ENCODE measurements around the gene UQCR10.

Gene UQCR10

GRCh38 chr22:29767171-29768051, at the start of gene UQCR10:
Gene UQCR10, plus strand, starts transcription at chr22:29767369. Its CDS starts 30 bp downstream, at chr22:29767399.
- peak; percentile 74 to 81 for DNase-seq (ENCODE audit: low read depth in 2 of 2)

GRCh38 chr22:29717789-29718188, 49.4 kb upstream of the UQCR10 start:
- no peak for DNase-seq (ENCODE audit: low read depth in 2 of 2)

DNA sequence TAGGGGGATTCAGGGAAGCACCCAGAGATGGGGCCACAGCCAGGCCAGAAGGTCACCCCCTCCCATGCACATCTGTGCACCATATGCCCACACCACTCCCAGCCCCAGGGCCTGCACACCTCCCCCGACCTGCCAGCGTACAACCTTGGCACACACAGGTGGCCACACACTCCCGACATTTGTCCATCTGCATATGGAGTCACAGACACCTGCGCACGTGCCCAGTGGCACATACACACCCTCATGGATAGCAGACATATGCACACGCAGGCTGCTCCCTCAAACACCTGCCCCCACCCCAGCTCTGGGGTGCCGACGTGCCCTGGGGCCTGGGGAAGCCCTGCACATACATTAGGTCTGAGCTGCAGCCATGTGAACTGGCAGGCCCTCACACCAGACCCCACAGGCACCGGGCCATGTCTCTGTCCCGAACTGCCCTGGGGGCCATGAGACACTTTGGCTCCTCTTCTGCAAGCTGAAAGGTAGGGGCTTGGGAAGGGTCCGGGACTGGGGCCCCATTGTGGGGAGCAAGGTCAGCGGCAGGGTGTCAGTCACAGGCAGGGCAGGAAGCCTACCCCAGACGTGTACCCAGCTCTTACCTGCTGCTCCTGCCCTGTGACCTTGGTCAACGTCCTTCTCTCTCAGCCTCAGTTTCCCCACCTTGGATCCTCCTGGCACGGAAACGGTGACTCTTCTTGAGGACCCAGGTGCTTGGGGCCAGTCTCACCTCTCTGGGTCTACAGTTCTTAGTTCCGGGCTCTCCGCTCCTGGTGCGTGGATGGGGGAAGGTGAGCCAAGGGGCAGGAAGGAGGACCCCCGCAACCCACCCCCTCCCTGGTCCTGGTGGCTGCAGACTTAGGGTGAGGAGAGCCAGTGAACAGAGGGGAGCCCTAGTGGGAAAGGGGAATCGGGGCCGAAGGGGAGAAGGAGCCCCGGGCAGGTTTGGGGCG, 47.9 kb upstream of the UQCR10 start:
- DNase-seq (ENCODE audit: low read depth in 2 of 2): no peak

DNA sequence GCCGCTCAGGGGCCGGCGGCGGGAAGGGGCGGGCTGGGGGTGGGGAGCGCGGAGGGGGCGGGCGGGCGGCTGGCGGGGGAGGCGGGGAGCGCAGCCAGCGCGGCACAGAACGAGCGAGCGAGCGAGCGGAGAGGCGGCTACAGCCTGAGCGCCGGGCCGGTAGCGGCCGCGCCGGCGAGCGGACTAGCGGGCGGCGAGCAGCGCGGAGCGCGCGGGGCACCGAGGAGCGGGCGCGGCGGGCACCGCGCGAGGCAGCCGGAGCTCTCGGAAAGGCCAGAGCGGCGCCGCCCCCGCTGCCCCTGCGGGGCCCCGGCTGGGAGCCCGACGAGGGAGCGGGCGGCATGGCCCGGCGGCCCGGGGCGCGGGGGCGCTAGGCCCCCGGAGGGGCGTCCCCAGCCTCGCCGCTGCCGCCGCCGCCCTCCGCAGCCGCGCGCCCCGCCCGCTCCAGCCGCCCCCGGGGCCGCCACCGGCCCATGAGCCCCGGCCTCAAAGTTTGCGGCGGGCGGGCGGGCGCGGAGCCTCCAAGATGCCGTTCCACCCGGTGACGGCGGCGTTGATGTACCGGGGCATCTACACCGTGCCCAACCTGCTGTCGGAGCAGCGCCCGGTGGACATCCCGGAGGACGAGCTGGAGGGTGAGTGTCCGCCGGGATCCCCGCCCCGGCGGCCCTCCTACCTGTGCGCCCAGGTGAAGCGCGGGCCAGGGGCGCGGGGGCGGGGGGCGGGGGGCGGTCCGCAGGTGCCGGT, 47.1 kb upstream of the UQCR10 start, which contains the start of gene CABP7:
Gene CABP7 (plus strand): TSS at position 105 of the 747 bp plus-strand sequence. CDS start 422 bp downstream, at position 527.
- no peak for DNase-seq (ENCODE audit: low read depth in 2 of 2)

DNA sequence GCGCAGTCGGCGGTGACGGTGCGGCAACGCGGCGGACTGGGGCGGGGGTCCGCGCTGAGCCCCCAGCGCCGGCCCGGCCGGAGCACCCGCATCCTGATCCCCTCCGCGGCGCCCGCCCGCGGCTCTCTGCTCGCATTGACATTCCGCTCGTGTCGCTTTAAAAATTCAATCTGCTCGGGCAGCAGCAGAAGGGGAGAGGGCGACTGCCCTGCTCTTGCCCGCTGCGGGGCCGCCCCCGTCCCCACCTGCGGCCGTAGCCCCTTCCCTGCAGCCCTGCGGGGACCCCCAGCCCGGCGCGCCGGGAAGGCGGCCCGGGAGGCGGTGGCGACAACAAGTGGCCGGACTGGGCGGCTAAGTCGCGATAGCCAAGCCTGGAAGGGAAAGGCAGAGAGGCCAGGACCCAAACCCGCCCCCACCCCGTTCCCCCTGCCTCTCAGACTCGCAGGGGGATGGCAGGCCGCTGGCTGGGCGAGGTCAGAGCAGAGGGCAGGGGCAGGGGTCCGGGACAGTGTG, 46.3 kb upstream of the UQCR10 start:
- no peak for DNase-seq (ENCODE audit: low read depth in 2 of 2)

- DNase-seq (ENCODE audit: low read depth in 2 of 2): no peak
Observed at GRCh38 chr22:29722151-29722550, 45.0 kb upstream of the UQCR10 start.

DNA sequence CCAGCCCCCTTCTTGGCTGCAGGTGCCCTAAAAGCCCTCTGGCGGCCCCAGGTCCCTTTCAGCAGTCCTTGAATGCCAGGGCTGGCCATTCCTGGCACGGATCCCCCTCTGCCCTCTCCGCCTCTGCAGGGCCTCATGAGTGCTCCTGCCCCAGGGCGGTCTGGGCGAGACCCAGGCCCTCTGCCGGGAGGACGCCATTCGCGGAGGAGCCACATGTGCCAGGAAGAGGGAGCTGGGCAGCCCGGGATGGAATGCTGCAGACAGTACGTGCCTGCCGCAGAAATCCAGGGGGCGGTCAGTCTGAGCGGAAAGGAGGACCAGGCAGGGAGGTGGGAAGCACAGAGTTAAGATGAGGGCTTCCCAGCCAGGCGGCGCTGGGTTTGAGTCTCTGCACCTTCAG, 44.6 kb upstream of the UQCR10 start:
- DNase-seq (ENCODE audit: low read depth in 2 of 2): no peak

- no peak for DNase-seq (ENCODE audit: low read depth in 2 of 2)
Observed at GRCh38 chr22:29723766-29724165, 43.4 kb upstream of the UQCR10 start.

- no peak for DNase-seq (ENCODE audit: low read depth in 2 of 2)
Observed at GRCh38 chr22:29724843-29725242, 42.3 kb upstream of the UQCR10 start.

DNA sequence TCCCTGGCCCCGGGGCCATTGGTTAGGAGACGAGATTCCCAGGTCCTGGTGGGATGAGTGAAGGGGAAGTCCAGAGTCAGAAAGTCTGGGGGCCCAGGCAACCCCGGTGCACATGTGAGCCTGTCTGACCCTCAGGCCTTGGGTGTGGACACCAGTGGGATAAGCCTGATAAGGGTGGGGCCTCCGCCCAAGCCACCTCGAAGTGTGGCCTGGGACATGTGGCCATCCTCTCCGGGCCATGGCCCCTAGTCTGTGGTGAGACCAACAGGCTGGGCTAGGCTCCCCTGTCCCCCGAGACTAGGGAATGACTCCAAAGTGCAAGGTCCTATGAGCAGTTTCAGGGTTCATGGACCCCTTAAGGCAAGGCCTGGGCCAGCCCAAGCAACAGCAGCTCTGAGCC, 41.1 kb upstream of the UQCR10 start:
- DNase-seq (ENCODE audit: low read depth in 2 of 2): no peak

DNA sequence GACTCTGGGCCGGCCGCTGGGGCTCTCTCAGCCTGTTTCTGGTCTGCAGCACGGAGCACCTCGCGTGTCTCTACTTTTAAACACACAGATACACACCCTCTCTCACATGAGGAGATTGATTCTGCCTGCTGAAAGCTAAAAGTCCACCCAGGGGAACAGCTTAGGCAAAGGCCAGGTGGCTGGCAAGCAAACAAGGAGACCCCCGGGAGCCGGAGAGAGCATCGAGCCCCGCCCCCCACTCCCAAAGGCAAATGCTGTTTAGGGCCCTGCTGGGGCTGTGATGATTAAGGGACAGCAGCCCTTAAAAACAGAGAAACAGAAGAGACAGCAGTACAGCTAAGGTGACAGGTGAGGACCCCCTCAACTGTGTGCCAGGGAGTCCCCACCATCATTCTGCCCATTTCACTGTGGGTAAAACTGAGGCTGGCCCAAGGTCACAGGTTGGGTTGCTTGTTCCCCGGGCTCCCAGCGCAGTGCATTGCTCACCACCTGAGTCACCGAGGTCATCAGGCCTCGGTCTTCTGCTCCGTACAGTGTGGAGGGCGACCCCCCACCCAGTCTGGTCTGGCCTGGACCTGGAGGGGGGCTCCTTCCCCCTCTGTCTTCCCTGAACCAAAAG, 40.5 kb upstream of the UQCR10 start:
- DNase-seq (ENCODE audit: low read depth in 2 of 2): no peak

DNA sequence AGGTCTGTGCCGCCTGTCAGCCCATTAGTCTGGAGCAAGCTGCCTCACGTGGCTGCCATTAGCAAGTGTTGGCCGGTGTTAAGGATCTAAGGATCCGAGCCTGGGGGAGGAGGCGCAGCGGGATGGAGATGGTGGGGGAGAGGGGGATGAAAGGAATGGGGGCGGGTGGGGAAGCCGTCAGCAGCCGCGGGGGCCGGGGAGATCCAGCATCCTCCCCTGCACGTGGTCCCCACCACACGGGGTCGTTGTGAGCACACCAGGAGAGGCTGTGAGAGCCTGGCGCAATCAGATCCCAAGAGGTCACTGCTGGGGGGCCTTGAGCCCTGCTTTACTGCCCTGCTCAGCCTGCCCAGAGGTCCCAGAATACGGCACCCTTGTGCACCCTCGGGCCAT, 40.0 kb upstream of the UQCR10 start:
- DNase-seq (ENCODE audit: low read depth in 2 of 2): no peak

GRCh38 chr22:29729161-29729560, 38.0 kb upstream of the UQCR10 start:
- no peak for DNase-seq (ENCODE audit: low read depth in 2 of 2)

DNA sequence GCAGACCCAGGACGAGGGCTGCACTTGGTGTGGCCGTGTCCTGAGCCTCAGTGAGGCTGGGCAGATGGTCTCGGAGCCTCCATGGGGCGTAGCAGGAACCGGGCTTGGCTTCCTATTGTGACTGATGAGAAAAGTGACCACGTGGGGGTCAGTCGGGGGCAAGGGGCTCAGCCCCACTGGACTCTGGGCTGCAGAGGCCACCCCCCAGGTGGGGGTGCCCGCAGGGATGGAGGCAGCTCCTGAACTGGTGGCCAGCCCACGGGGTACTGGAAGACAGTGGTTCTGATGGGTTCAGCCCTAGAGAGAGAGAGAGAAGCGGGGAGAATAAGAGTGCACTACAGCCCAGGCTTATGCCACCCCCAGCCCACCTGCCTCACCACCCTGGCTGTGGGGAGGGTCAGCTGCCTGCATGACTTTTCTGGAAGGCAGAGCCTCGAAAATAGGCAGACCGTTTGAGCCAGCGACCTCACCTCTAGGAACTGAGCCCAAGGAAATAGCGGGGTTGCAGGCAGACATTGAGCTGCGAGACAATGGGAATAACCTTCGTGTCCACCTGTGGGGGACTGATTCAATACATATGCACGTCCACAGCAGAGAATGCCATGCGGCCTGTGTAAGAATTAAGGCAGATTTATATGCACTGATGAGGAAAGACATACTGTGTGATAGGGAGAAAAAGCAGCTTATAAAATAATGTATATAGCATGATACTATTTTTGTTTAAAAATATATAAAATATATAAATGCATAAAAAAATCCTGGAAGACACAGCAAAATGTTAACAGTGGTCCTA, 35.9 kb upstream of the UQCR10 start:
- no peak for DNase-seq (ENCODE audit: low read depth in 2 of 2)

DNA sequence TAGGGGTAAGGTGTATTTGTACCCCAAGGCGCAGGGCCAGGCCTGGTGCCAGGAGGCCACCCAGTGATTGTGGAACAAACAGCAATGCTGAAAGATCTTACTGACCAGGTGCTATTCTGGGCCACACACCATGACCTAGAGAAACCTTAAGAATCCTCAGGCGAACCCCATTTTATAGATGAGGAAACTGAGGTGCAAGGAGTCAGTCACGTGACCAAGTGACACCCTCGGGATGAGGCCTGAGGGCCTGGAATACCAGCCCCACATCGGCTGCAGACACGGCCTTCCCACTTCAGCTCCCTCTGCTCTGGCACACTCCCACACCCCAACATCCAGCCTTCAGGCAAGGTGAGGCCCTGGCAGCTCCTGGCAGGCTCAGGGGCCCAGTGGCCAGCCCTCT, 34.3 kb upstream of the UQCR10 start:
- DNase-seq (ENCODE audit: low read depth in 2 of 2): no peak

- DNase-seq (ENCODE audit: low read depth in 2 of 2): no peak
Observed at GRCh38 chr22:29733362-29734201, 33.6 kb upstream of the UQCR10 start.

GRCh38 chr22:29734406-29734805, 32.8 kb upstream of the UQCR10 start:
- no peak for DNase-seq (ENCODE audit: low read depth in 2 of 2)

GRCh38 chr22:29734838-29735237, 32.3 kb upstream of the UQCR10 start:
- no peak for DNase-seq (ENCODE audit: low read depth in 2 of 2)

- no peak for DNase-seq (ENCODE audit: low read depth in 2 of 2)
Observed at GRCh38 chr22:29735416-29735815, 31.8 kb upstream of the UQCR10 start.

Measured in stimulated activated CD8-positive, alpha-beta memory T cell treated with anti-CD3 and anti-CD28 coated beads, Interleukin-7, amount 100 ng/mL, for 1 hour (primary cell).